ENCODE data around the gene RS1. TPM values are rescaled to one million over a fixed set of nuclear protein-coding genes. Genes with fewer than 3 reads are reported as not detected.

Gene RS1
- total RNA-seq: not detected

DNA sequence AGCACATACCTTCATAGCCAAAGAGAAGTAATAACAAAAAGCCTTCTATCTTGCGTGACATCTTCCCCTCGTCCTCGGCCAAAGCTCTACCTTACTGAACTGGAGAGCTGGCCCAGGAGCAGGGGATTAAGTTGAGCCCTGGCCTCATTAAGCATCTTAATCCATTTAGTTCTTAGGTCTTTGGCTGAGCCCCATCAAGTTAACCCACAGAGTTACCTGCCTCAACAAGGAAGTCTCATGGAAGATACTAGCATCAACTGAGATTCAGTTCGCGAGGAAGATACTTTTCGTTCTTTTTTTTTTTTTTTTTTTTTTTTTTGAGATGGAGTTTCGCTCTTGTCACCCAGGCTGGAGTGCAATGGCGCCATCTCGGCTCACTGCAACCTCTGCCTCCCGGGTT lies at the start of gene RS1:
Gene RS1, minus strand, starts transcription at position 101 of the 400 bp plus-strand sequence. Its CDS starts 40 bp downstream, at position 61.
- DNase-seq (ENCODE audit: low read depth in 2 of 3, low spot score in 2 of 3): no peak

DNA sequence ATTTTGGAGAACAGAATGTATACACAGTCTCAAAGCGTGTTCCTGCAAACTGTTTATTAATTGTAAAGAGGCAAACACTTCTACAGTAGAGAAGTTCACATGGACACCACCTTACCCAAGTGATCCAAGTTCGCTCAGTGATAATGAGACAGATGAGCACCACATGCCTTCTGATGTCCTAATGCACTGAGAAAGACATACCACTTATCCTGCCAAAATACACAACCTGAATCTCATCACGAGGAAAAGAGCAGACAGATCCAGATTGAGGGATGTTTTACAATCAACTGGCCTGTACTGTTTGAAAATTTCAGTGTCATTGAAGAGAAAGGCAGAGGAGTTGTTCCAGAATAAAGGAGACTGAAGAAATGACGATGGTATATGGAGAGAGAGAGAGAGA lies 47.9 kb upstream of the RS1 start:
- DNase-seq (ENCODE audit: low read depth in 2 of 3, low spot score in 2 of 3): no peak

DNA sequence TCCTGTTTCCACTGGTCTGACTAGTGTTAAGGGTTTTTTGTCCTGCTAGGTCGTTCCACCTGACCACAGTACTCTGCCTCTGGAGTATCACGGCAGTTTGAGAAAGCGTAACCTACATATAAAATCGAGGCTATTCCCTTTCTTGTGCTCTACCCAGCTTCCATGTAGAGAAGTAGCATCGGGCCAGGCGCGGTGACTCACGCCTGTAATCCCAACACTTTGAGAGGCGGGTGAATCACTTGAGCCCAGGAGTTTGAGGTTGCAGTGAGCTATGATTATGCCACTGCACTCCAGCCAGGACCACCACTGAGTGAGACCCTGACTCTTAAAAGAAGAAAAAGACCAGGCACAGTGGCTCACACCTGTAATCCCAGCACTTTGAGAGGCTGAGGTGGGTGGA lies 43.0 kb upstream of the RS1 start:
- DNase-seq (ENCODE audit: low read depth in 2 of 3, low spot score in 2 of 3): no peak

DNA sequence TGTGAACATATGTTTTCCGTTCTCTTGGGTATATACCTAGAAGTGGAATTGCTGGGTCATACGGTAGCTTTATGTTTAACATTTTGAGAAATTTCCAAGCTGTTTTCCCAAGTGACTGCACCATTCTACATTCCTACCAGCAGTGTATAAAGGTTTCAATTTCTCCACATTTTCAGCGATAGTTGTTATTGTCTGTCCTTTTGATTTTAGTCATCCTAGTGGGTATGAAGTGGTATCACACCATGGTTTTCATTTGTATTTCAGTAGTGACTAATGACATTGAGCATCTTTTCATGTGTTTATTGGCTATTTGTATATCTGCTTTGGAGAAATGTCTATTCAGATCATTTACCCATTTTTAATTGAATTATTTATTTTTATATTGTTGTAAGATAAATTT lies 37.9 kb upstream of the RS1 start:
- DNase-seq (ENCODE audit: low read depth in 2 of 3, low spot score in 2 of 3): no peak

DNA sequence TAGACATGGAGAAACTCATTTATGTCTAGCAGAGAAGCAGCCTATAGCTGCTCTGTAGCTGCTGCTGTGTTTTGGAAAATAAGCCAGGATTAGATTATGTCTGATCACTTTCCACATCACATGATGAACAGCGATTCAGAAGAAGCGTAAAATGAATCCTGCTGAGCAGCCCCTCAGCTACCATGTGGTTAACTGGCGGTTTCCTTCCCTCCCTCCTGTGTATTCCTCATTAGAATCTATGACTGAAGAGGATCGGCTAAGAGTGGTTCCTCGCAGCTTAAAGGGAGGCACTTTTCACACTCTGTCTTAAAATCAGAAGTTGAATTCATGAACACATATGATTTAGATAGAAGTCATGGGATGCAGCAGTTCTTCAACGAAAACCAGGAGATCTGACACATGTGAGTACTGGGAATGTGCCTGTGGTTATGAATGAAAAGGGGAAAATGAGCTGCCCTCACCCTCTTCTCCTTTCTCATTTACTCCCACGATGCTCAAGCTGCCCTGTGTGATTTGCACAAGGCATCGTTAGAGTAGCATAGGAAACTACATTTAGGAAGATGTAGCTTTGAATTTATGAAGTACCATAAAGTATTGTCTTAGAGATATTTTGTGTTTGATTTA lies 35.6 kb upstream of the RS1 start, which contains the start of gene PPEF1:
Gene PPEF1, plus strand, starts transcription at position 220 of the 624 bp plus-strand sequence. Its CDS starts 136 bp downstream, at position 356.
- DNase-seq (ENCODE audit: low read depth in 2 of 3, low spot score in 2 of 3): peak in 1 of 3 donors; percentile 8

DNA sequence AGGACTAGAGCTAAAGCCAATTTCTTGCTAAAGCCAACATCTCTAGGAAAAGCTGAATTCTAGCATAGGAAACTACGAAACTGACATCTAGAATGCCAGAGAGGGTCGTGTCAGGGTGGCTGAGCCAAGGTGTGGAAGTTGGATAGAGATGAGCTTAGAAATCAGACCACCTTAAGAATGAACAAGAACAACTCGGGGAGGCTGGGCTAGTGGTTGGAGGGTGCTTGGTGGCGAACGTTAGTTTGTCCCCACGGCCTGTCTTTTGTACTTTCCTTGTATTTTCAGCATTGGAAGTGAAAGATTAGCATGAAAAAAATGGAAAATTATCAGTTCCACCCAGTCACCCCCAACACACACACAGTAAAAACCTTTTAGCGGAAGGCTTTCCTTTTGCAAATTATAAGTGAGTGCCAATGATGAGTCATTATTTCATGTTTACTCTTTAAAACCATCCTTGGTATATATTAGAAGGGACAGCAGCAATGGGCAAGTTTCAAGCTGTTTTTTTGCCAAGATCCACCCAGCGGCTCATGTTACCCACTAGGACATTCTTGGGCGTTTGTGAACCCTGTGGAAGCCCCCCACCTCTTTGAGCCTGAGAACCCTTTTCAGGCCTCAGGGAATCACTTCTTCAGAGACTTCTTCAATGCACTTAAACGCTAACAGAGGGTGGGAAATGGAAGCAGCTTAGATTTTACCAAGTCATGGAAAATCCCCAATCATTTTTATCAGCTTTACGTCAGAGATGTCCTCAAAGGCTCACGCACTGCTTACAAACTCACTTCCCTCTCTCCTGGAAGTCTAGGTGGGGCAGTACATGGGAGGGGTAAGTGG lies 30.7 kb upstream of the RS1 start:
- no peak for DNase-seq (ENCODE audit: low read depth in 2 of 3, low spot score in 2 of 3)

DNA sequence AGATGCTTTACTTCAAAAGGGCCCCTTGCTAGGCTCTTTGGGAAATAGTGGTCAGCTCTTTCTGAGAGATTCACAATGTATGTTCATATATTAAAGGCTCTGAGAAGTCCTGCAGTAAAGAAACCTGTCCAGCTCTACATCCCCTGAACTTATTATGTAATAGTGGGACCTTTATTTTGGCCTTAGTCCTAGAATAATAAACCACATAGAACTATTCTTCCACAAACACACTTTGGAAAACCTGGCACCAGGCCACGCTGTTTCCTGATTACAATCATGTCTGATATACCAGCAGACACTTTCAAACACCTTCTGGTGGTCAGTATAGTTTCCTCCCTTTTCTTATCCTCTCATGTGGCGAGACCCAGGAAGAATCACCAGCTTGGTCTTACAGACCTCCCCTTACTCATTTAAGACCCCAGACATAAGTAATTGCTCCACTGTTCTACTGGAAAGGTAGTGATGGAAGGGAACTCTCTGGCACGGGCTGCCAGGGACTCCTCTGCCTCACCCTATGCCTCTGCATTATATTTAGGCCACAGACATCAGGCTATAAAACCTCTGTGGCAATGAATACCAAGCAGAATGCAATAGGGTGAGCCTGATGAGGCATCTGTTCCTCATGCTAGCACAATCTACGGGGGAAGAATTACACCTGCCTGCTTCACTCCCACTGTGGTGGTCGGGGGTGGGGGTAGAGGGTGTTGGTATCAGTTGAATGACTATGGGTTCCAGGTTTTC lies 29.9 kb upstream of the RS1 start:
- DNase-seq (ENCODE audit: low read depth in 2 of 3, low spot score in 2 of 3): no peak

DNA sequence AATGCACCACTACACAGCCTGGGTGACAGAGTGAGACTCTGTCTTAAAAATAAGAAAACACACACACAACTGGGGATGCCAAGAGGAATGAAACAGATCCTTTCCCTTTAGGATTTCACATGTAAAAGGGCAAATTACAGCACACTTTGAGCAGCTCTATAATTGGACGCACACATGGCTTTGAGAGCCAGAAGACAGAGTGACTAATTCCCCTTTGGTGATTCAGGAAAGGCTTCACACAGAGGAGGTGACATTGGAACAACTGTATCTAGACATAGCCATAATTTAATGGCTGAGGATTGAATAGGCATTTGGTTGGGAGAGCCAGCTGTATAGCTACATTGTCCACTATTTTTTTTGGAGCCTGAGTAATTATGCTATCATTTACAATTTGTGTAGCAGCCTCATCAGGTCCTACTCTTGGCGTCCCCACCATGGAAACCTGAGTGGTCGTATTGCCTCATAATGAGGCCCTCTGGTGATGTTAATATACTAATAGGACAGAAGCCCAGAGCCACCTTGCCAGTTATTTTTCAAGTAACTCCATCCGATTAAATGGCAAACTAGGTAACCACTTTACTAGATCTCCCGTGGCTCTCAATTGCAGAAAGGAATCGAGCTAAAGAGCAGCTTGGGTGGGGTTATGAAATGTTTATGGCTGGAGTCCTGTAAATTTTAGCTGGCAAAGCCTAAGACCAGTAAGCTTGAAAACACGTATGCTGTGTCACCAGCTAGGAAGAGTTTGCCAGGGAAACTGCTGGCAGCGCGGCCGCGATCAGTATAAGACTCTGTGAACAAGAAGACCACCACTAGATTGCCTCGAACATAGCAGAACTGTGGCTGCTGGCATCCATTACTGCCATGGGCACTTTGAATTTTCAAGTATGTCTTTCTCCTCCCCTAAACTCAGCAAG lies 27.1 kb upstream of the RS1 start:
- no peak for DNase-seq (ENCODE audit: low read depth in 2 of 3, low spot score in 2 of 3)

DNA sequence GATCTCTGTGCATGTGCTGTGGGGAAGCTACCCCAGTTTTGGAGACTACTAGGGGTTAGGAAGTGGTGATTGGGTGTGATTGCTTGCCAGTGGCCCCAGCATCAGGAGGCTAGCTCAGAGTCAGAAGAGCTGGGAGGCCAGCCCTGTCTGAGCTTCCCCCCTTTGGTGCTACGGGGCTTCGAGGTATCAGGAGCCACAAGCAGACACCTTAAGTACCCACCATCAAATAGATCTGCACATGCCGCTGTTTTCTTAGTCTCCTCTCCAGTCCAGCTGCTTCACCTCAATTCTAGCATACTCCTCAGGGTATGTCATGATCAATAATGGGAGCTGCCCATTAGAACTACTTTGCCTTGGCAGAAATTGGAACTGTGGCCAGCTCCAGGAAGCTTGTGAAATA lies 24.7 kb upstream of the RS1 start:
- DNase-seq (ENCODE audit: low read depth in 2 of 3, low spot score in 2 of 3): no peak

DNA sequence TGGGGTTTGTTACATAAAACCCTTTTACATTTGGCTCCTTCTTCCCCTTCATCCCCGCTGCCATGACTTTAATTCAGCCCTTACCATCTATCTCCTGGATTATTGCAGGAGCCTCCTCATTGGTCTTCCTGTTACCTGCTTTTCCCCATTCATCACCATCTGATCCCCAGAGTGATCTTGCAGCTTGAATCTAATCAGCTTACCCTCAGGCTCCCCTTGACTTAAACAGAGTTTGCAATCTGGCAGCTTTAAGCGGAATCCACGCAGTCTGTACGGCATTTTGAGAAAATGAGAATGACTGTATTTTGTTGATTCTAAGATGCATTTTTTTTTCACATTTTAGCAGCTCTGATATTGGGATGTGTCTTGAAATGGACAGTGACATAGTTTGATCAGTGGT lies 20.6 kb upstream of the RS1 start:
- no peak for DNase-seq (ENCODE audit: low read depth in 2 of 3, low spot score in 2 of 3)

DNA sequence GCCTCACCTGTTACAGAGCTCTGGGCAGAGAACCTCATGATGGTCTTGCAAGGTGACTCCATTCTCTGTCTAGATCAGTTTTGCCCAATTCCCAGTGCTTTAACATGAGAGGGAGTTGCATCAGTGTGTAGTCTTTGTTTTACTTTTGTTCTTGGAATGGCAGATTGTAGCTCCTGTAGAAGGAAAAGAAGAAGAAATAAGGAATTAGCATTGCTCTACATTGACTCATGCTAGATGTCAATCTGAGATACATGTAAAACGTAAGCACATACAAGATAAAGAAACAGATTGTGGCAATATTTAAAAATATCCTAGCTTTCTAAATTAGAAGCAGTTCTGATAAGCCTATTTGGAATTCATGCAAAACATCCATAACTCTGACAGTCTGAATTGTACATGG lies 19.5 kb upstream of the RS1 start:
- DNase-seq (ENCODE audit: low read depth in 2 of 3, low spot score in 2 of 3): no peak

DNA sequence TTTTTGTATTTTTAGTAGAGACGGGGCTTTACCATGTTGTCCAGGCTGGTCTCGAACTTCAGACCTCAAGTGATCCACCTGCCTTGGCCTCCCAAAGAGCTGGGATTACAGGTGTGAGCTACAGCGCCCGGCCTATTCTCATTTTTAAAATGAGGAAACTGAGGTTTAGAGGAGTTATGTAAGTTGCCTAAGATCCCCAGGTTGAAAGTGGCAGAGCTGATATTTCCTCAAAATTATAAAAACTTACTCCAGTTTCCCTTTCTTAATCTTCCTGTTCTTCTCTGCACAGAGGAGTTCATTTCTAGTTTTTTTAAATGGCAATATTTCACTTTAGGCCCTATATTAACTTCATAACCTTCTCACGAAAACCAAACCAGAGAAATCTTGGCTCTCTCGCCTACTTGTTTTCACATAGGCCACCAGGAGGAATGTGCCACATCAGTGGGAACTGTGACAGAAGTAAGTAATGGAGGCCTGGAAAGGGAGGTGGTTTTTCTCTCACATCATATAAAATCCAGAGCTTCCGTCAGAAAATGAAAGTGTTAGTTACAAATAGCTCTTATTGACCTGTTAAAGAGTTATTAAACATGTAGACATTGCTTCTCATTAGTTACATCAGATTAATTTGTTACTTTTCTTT lies 16.1 kb upstream of the RS1 start:
- DNase-seq (ENCODE audit: low read depth in 2 of 3, low spot score in 2 of 3): no peak

DNA sequence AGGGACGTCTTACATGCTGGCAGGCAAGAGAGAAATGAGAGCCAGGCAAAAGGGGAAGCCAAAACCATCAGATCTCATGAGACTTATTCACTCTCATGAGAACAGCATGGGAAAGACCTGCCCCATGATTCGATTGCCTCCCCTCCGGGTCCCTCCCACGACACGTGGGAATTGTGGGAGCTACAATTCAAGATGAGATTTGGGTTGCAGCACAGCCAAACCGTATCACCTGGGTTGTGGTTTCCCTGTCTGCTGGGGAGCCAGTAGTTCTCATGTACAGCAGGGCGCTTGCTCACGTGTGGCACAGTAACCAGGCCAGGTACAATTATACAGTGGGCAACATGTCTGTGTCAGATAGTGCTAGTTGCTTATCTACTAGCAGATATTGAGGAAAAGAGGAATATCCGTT lies 11.1 kb upstream of the RS1 start:
- no peak for DNase-seq (ENCODE audit: low read depth in 2 of 3, low spot score in 2 of 3)

DNA sequence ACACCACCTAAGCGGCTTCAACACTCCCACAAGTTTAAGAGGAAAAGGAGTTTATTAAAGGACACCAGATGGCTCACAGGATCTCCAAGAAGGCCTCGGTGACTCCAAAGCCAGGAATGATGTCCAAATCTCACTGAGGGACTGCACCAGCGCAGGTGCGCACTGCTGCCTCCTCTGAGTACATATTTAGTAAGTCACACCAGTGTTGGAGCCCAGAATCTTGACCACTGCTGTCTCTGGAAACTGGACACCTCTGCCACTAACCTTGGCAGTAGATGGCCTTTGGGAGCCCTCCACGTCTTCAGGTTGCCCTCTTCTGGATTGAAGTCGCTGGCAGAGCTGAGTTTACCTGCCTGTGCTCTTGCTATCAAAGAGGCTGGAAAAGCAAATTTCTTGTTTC lies 10.1 kb upstream of the RS1 start:
- no peak for DNase-seq (ENCODE audit: low read depth in 2 of 3, low spot score in 2 of 3)

DNA sequence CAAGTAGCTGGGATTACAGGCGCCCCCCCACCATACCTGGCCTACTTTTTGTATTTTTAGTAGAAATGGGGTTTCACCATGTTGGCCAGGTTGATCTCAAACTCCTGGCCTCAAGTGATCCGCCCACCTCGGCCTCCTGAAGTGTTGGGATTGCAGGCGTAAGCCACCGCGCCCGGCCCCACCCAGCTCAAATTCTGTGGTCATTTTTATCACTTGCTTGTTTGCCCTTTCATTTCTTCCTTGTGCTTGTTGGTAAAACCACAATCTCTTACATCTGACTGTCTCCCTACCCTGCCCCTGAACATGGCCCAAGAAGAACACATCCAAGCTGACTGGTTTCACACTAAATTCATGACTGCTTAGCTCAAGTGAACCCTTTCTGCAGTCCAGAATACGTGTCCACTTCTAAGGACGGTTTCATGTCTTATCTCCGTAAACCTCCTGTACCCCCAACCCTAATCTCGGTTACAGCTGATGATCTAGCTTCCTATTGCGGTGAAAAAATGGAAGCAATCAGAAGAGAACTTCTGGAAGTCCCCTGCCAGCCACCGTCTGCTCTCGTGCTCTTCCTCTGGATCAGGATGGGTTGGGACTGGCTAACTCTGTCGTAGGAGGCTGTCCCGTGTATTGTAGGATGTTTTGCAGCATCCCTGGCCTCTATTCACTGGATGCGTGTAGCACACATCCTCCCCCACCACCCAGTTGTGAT lies 5.4 kb upstream of the RS1 start:
- DNase-seq (ENCODE audit: low read depth in 2 of 3, low spot score in 2 of 3): peak in 2 of 3 donors; percentile 57 to 83

DNA sequence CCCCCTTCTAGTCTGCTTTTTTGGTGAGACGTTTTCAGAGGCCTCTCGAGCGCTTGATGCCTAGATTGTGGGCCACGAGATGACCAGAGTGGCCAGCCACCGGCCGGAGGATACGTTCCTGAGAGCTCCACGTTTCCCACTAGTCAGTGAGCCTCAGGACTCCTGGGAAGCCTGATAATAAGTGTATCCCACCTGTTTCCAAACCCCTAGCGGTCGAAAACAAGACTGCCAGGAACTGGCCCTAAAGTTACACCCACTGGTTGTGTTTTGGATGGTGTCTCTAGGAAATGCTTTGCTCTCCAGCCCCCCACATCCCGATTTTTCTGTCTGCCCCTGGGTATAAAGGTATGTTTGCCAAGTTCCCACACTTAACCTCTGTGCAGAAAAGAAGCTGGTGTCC lies 4.6 kb upstream of the RS1 start:
- DNase-seq (ENCODE audit: low read depth in 2 of 3, low spot score in 2 of 3): no peak

DNA sequence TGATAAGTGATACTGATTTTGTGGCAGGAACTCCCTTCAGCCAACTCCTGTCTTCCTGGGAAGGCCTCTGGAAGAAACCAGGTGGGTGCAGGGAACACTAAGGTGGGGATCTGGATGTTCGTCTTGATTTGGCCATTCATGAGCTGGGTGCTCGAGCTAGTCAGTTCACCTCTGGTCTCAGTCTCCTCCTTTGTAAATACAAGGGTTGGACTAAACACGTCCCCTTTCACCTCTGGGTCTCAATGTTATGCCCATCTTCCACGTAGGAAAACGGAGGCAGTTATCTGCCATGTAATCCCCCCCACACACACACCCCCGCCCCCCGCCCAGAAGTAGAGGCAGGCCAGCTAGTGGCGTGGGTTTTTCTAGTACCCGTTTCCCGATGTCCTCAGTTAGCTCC lies 4.1 kb upstream of the RS1 start:
- DNase-seq (ENCODE audit: low read depth in 2 of 3, low spot score in 2 of 3): no peak

DNA sequence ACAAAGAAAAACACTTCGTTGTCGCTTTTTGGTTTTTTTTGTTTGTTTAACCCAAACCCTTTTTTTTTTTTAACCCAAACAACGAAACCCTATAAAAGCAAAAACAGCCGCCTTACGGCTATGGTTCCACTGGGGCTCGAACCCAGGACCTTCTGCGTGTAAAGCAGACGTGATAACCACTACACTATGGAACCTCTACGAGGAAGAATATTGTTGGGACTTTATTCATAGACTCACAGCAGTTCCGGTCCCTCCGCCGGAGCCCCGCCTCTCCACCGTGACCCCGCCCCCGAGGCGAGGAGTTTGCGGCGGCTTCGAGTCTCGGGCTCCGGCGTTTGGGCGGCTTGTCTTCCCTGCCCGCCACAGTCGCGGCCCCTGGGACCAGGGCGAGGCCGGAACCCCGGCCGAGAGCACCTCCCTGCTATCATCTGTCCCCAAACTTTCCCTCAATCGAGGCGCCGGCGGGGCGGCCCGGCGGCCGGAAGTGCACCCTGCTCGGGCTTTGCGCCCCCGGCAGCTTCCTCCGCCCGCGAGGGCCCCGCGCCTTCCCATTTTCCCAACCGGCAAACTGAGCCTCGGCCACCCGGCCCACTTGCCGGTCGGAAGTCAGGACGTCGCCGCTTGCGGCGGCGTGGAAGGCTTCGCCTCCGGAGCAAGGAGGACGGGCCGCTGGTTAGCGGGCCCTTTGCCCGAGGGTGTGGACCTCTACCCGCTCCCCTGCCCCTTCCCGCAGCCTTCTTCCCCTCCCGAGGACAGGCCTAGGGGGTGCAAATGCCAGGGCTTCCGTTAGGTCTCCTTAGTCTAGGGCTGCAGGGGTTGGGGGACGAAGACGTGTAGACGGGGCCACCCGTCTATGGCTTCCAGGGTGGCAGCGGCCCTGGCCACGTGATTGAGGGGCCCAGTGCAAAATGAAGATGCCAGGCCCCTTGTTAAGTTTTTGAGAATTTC lies 3.2 kb upstream of the RS1 start:
- peak; percentile 68 to 83 (median 71) for DNase-seq (ENCODE audit: low read depth in 2 of 3, low spot score in 2 of 3)
